Skin of body (tissue), 2 donors: ENCODE results near the gene RNGTT. TPM values are rescaled to one million over a fixed set of nuclear protein-coding genes. Genes with fewer than 3 reads are reported as not detected.
"Not testable (repeated sequence)": the region's sequence is repeated elsewhere in the genome, so short reads cannot be mapped to it uniquely, and the experiment has no call there.

Experiments
- DNase-seq: peaks from one replicate; lab custom pipeline; 2025; lab: John Stamatoyannopoulos, UW
- total RNA-seq: library from RNA; depleted of rRNA; stranded (reverse); fragments of >200 nt; gene quantifications from one replicate; pipeline ENCODE4 v1.2.3, GENCODE V29; 2014

The RNGTT gene
- total RNA-seq, result 21.4 TPM

GRCh38 chr6:88963139-88964090 is at the start of gene RNGTT:
Gene RNGTT (minus strand): TSS chr6:88963618. CDS start chr6:88963409, 209 bp downstream.
- DNase-seq, result peak; percentile 96

- DNase-seq, result no peak
These were observed 48.0 kb upstream of the RNGTT start for GRCh38 chr6:89011436-89011835.

GRCh38 chr6:89010825-89011224 is 47.4 kb upstream of the RNGTT start:
- DNase-seq, result no peak

- DNase-seq, result no peak
These were observed 46.2 kb upstream of the RNGTT start for GRCh38 chr6:89009624-89010059.

- DNase-seq, result no peak
These were observed 45.5 kb upstream of the RNGTT start for GRCh38 chr6:89008815-89009374.

GRCh38 chr6:89008001-89008814 is 44.8 kb upstream of the RNGTT start:
- DNase-seq, result no peak

- DNase-seq, result no peak
These were observed 44.0 kb upstream of the RNGTT start for GRCh38 chr6:89007209-89008000.

GRCh38 chr6:89002523-89002922 is 39.1 kb upstream of the RNGTT start:
- no peak for DNase-seq

- DNase-seq, result no peak
These were observed 33.9 kb upstream of the RNGTT start for GRCh38 chr6:88997327-88997726.

- no peak for DNase-seq
These were observed 29.5 kb upstream of the RNGTT start for GRCh38 chr6:88992741-88993552.

- no peak for DNase-seq
These were observed 25.8 kb upstream of the RNGTT start for GRCh38 chr6:88989215-88989614.

- no peak for DNase-seq
These were observed 24.5 kb upstream of the RNGTT start for GRCh38 chr6:88987922-88988321.

GRCh38 chr6:88985901-88986300 is 22.5 kb upstream of the RNGTT start:
- no peak for DNase-seq

- no peak for DNase-seq
These were observed 21.2 kb upstream of the RNGTT start for GRCh38 chr6:88984606-88985005.

- DNase-seq, result no peak
These were observed 20.7 kb upstream of the RNGTT start for GRCh38 chr6:88984152-88984551.

- no peak for DNase-seq
These were observed 20.1 kb upstream of the RNGTT start for GRCh38 chr6:88983532-88983931.

GRCh38 chr6:88983129-88983528 is 19.7 kb upstream of the RNGTT start:
- not testable (repeated sequence) for DNase-seq

GRCh38 chr6:88982720-88983119 is 19.3 kb upstream of the RNGTT start:
- peak; percentile 57 for DNase-seq

GRCh38 chr6:88975369-88975768 is 12.0 kb upstream of the RNGTT start:
- no peak for DNase-seq
